ENCODE measurements around the gene SORCS2. TPM values are rescaled to one million over a fixed set of nuclear protein-coding genes. Genes with fewer than 3 reads are reported as not detected.

Gene SORCS2
- total RNA-seq, 2 donors from 2014 or later: 0.54 to 0.74 TPM

DNA sequence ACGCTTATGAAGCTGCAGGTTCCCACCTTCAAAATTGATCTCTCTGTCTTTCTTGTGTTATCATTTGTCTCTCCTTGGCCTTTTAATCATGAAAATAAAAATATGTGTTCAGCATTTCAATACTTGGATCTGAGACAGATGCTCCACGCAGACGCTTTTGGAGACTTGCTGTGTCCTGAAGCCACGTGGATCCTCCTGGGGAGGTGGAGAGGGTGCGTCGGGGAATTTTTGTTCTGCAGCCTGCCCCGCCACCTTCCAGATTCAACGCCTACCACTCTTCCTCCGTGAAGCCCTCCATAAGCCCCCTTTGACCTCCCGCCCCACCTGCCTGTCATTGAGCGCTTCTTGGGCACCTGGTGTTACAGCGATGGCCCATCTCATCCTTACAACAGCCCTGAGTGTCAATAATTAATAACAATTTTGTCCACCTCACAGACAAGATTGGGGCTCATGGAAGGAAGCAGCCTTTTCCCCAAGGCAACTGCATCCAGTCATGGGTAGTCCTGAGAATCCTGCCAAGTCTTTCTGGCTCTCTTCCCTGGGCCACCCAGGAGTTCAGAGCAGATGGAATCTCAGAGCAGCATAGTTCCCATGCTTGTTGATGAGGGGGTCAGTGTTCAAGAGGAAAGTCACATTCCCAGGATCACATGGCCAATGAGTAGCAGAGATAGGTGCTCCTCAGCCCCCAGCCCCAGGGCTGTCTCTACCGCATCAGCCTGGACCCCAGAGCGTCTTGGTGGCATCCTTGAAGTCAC lies 415.0 kb downstream of the SORCS2 start:
- H3K9ac ChIP-seq (ENCODE audit: low read depth in 2 of 2, low read length in 2 of 2): no peak overlapping the region
- no peaks in the 10 kb centered on the region for H3K27me3 ChIP-seq
- H3K27ac ChIP-seq: no peak overlapping the region
- no peaks in the 10 kb centered on the region for H3K36me3 ChIP-seq
- H3K4me1 ChIP-seq: no peaks in the 10 kb centered on the region
- H3K4me3 ChIP-seq: no peak overlapping the region
- no peak for DNase-seq
- no peaks in the 10 kb centered on the region for H3K9me3 ChIP-seq
- intact Hi-C loops (cut with DNase I): no loop called here
- TF ChIP-seq CTCF (IDR thresholded peaks at IDR 0.05): no peak

GRCh38 chr4:7608046-7608445 lies 415.7 kb downstream of the SORCS2 start:
- Histone ChIP-seq H3K9ac (ENCODE audit: low read depth in 2 of 2, low read length in 2 of 2) (no peak overlapping the region), H3K27ac (no peak overlapping the region)
- intact Hi-C loops (cut with DNase I): no loop called here

DNA sequence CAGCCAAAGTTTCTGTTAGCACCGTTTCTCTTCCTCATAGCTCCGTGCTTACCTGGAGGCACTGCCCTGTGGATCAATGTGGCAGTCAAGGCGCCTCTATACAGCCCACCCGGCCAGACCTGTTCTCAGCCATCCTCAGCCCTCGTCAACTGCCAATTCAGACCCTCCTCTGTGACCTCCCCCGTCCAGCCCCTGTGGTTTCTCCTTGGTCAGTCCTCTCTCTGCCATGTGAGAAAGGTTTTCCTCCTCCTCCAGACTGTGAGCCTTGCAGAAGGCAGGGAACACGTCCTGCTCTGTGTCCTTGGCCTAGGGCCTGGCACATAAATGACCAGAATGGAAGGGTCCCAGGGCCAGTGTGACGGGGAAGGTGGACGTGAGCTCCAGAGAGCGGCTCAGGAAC lies 417.0 kb downstream of the SORCS2 start:
- no peak for TF ChIP-seq CTCF (IDR thresholded peaks at IDR 0.05)
- no peak for DNase-seq
- H3K27me3 ChIP-seq: no peaks in the 10 kb centered on the region
- no peak overlapping the region for H3K27ac ChIP-seq
- no peak overlapping the region for H3K9ac ChIP-seq (ENCODE audit: low read depth in 2 of 2, low read length in 2 of 2)
- no peak overlapping the region for H3K4me3 ChIP-seq
- intact Hi-C loops (cut with DNase I): no loop called here
- no peaks in the 10 kb centered on the region for H3K4me1 ChIP-seq
- no peaks in the 10 kb centered on the region for H3K9me3 ChIP-seq
- no peaks in the 10 kb centered on the region for H3K36me3 ChIP-seq

More at GRCh38 chr4:7608046-7608445, 415.7 kb downstream of the SORCS2 start:
- H3K36me3 ChIP-seq: no peaks in the 10 kb centered on the region
- no peaks in the 10 kb centered on the region for H3K27me3 ChIP-seq
- no peak for TF ChIP-seq CTCF (IDR thresholded peaks at IDR 0.05)
- H3K4me3 ChIP-seq: no peak overlapping the region
- no peaks in the 10 kb centered on the region for H3K4me1 ChIP-seq
- no peaks in the 10 kb centered on the region for H3K9me3 ChIP-seq
- DNase-seq: no peak

DNA sequence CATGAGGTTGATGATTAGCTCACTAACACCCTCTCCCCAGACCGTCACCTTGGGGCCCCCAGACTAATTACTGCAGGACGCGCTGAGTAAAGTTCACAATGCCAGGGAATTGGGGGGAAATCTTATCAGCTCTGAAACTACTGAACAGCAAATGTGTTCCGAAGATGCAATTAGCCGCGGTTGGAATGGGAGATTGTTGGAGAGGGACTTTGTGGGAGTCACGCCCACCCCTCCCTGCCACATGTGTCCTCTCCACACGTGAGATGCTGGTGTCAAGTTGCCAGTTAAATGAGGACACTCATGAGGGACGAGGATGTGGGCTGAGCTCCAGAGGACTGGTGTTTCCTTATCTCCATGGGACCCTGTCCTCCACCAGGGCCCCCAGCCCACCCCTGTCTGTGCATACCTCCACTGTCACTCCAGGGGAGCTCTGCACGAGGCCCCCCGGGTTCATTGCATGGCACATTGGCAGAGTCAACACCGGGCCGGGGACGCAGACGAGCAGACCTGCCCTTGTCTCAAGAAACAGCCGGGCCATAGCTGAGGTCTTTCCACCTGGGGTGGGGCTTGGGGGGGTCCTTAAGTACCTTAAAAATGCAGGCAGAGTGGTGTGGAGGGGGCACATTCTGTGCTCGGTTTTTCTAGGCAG lies 417.8 kb downstream of the SORCS2 start:
- intact Hi-C loops (cut with DNase I): no loop called here
- DNase-seq: no peak
- Histone ChIP-seq H3K4me1 (no peaks in the 10 kb centered on the region), H3K36me3 (no peaks in the 10 kb centered on the region), H3K27ac (no peak overlapping the region), H3K4me3 (no peak overlapping the region), H3K9ac (ENCODE audit: low read depth in 2 of 2, low read length in 2 of 2) (no peak overlapping the region), H3K27me3 (no peaks in the 10 kb centered on the region), H3K9me3 (no peaks in the 10 kb centered on the region)
- TF ChIP-seq CTCF (IDR thresholded peaks at IDR 0.05): no peak

GRCh38 chr4:7610841-7611240 lies 418.5 kb downstream of the SORCS2 start:
- H3K36me3 ChIP-seq: no peaks in the 10 kb centered on the region
- H3K27me3 ChIP-seq: no peaks in the 10 kb centered on the region
- H3K9me3 ChIP-seq: no peaks in the 10 kb centered on the region
- DNase-seq: no peak
- TF ChIP-seq CTCF (IDR thresholded peaks at IDR 0.05): no peak
- H3K27ac ChIP-seq: no peak overlapping the region
- H3K9ac ChIP-seq (ENCODE audit: low read depth in 2 of 2, low read length in 2 of 2): no peak overlapping the region
- intact Hi-C loops (cut with DNase I): no loop called here
- no peaks in the 10 kb centered on the region for H3K4me1 ChIP-seq
- no peak overlapping the region for H3K4me3 ChIP-seq
